Neural cell (in vitro differentiated cells): ENCODE results near the gene SERTAD2. TPM values are rescaled to one million over a fixed set of nuclear protein-coding genes. Genes with fewer than 3 reads are reported as not detected.

Experiments
- H2AFZ ChIP-seq: fragments of 200-600, 300-800 bp; sonication (generic), shearing (Covaris generic); 2 replicates; pipeline ENCODE4 v1.6.0; 2014; ENCODE audit warnings: low read depth, mild to moderate bottlenecking, antibody characterized with exemption, low read length, moderate library complexity
- H3F3A ChIP-seq: fragments of 200-600 bp; shearing (Covaris generic); 2 replicates; pipeline ENCODE4 v1.6.1; 2016; ENCODE audit warnings: mild to moderate bottlenecking, moderate library complexity, mixed read lengths, antibody characterized with exemption, low read length; ENCODE audit not compliant: insufficient read depth, poor library complexity, severe bottlenecking
- H3K27ac ChIP-seq: fragments of 200-600, 300-800 bp; sonication (generic), shearing (Covaris generic); 2 replicates; pipeline ENCODE4 v1.5.1; 2014; ENCODE audit warnings: mild to moderate bottlenecking, low read length, moderate library complexity
- H3K27me3 ChIP-seq: fragments of 300-800, 200-600 bp; sonication (generic), shearing (Covaris generic); 2 replicates; pipeline ENCODE4 v1.6.0; 2014; ENCODE audit warnings: mild to moderate bottlenecking, low read depth, low read length, moderate library complexity; ENCODE audit not compliant: insufficient read depth
- H3K36me3 ChIP-seq: fragments of 300-800, 200-600 bp; sonication (generic), shearing (Covaris generic); 2 replicates; pipeline ENCODE4 v1.5.1; 2014; ENCODE audit warnings: mild to moderate bottlenecking, antibody characterized with exemption, low read length, moderate library complexity; ENCODE audit not compliant: insufficient read depth
- H3K4me2 ChIP-seq: fragments of 300-800, 200-600 bp; sonication (generic), shearing (Covaris generic); 2 replicates; pipeline ENCODE4 v1.6.0; 2014; ENCODE audit warnings: mild to moderate bottlenecking, low read length
- H3K4me3 ChIP-seq: fragments of 300-800, 200-600 bp; sonication (generic), shearing (Covaris generic); 2 replicates; pipeline ENCODE4 v1.5.1; 2014; ENCODE audit warnings: mild to moderate bottlenecking, low read length, moderate library complexity
- H3K79me2 ChIP-seq: fragments of 200-600 bp; shearing (Covaris generic); replicated peaks from 2 replicates; pipeline ENCODE4 v1.6.0; 2014; ENCODE audit warnings: mild to moderate bottlenecking, low read length, moderate library complexity; ENCODE audit not compliant: insufficient read depth
- H3K9ac ChIP-seq: fragments of 300-800, 200-600 bp; sonication (generic), shearing (Covaris generic); 2 replicates; pipeline ENCODE4 v1.6.1; 2016; ENCODE audit warnings: mild to moderate bottlenecking, low read length, mixed read lengths
- H3K9me2 ChIP-seq: fragments of 200-600 bp; shearing (Covaris generic); 2 replicates; pipeline ENCODE4 v1.6.1; 2016; ENCODE audit warnings: mild to moderate bottlenecking, low read length, mixed read lengths; ENCODE audit not compliant: insufficient read depth
- H3K9me3 ChIP-seq: fragments of 200-600, 300-800 bp; sonication (generic), shearing (Covaris generic); 2 replicates; pipeline ENCODE4 v1.6.1; 2016; ENCODE audit warnings: mild to moderate bottlenecking, mixed run types, low read length, moderate library complexity, mixed read lengths
- H4K20me1 ChIP-seq: fragments of 200-600 bp; shearing (Covaris generic); 2 replicates; pipeline ENCODE4 v1.6.1; 2016; ENCODE audit warnings: mild to moderate bottlenecking, mixed run types; ENCODE audit not compliant: insufficient read depth
- CTCF ChIP-seq: fragments of 450-650 bp; IDR thresholded peaks from 2 replicates; pipeline ENCODE4 v1.5.1; 2014; ENCODE audit warnings: antibody characterized with exemption, mild to moderate bottlenecking, moderate library complexity; ENCODE audit not compliant: poor library complexity, severe bottlenecking
- EP300 ChIP-seq: fragments of 450-650 bp; conservative IDR thresholded peaks from 2 replicates; pipeline ENCODE4 v1.6.1; 2014; ENCODE audit warnings: antibody characterized with exemption, mild to moderate bottlenecking, moderate library complexity; ENCODE audit not compliant: poor library complexity, severe bottlenecking
- EZH2 ChIP-seq: fragments of 200-600, 300-800 bp; shearing (Covaris generic), sonication (generic); IDR thresholded peaks from 2 replicates; pipeline ENCODE4 v1.6.1; 2014; ENCODE audit warnings: antibody characterized with exemption, low read length, borderline replicate concordance, mild to moderate bottlenecking; ENCODE audit not compliant: insufficient read depth, poor library complexity, severe bottlenecking
- MXI1 ChIP-seq: fragments of 450-650 bp; conservative IDR thresholded peaks from 2 replicates; pipeline ENCODE4 v1.6.1; 2014; ENCODE audit warnings: antibody characterized with exemption, mild to moderate bottlenecking; ENCODE audit not compliant: poor library complexity, severe bottlenecking
- POLR2AphosphoS5 ChIP-seq: IDR thresholded peaks from 2 replicates; pipeline ENCODE4 v1.6.1; 2012
- RAD21 ChIP-seq: fragments of 450-650 bp; conservative IDR thresholded peaks from 2 replicates; pipeline ENCODE4 v1.6.1; 2014; ENCODE audit warnings: antibody characterized with exemption, mild to moderate bottlenecking, moderate library complexity
- REST ChIP-seq: IDR thresholded peaks from 2 replicates; pipeline ENCODE4 v1.6.1; 2012; ENCODE audit warnings: borderline replicate concordance
- SMC3 ChIP-seq: fragments of 450-650 bp; conservative IDR thresholded peaks from 2 replicates; pipeline ENCODE4 v1.6.1; 2014; ENCODE audit warnings: antibody characterized with exemption, mild to moderate bottlenecking, moderate library complexity; ENCODE audit not compliant: poor library complexity
- TAF1 ChIP-seq: IDR thresholded peaks from 2 replicates; pipeline ENCODE4 v1.6.1; 2012; ENCODE audit warnings: low read depth
- polyA plus RNA-seq: library from polyadenylated mRNA; depleted of rRNA; stranded (reverse); fragments of >200 nt; gene quantifications from 2 replicates; pipeline ENCODE4 v1.2.3, GENCODE V29; 2014

SERTAD2 gene
- polyA plus RNA-seq, 1 donor from 2014 or later: 4.7 TPM

GRCh38 chr2:64601785-64602391, 51.8 kb downstream of the SERTAD2 start:
- Histone ChIP-seq H3K9ac (no peak overlapping the region), H3K27me3 (no peaks in the 10 kb centered on the region), H3K79me2 (no peaks in the 10 kb centered on the region), H3K4me3 (no peak overlapping the region), H3K27ac (no peak overlapping the region), H3K9me2 (no peaks in the 10 kb centered on the region), H4K20me1 (no peaks in the 10 kb centered on the region), H3K9me3 (no peaks in the 10 kb centered on the region), H3K36me3 (no peaks in the 10 kb centered on the region), H3F3A (no peaks in the 10 kb centered on the region), H3K4me2 (no peak overlapping the region), H2AFZ (no peak overlapping the region)
- no peak for TF ChIP-seq SMC3
- TF ChIP-seq POLR2AphosphoS5: no peak
- no peak for TF ChIP-seq RAD21
- no peak for TF ChIP-seq EP300
- no peak for TF ChIP-seq EZH2

- H3K27ac ChIP-seq: no peak overlapping the region
Measured at GRCh38 chr2:64601034-64601754, 52.5 kb downstream of the SERTAD2 start.

More at GRCh38 chr2:64601034-64601754, 52.5 kb downstream of the SERTAD2 start:
- no peaks in the 10 kb centered on the region for H3K36me3 ChIP-seq
- H2AFZ ChIP-seq: no peak overlapping the region
- no peaks in the 10 kb centered on the region for H3K9me2 ChIP-seq
- H3K79me2 ChIP-seq: no peaks in the 10 kb centered on the region
- H3K4me3 ChIP-seq: no peak overlapping the region
- TF ChIP-seq EP300 (no peak), TAF1 (no peak), EZH2 (no peak), CTCF (no peak), REST (no peak), RAD21 (no peak), POLR2AphosphoS5 (no peak), MXI1 (no peak)
- no peaks in the 10 kb centered on the region for H3K27me3 ChIP-seq
- no peaks in the 10 kb centered on the region for H3F3A ChIP-seq
- H3K9me3 ChIP-seq: no peaks in the 10 kb centered on the region
- no peak overlapping the region for H3K4me2 ChIP-seq
- no peak overlapping the region for H3K9ac ChIP-seq
- H4K20me1 ChIP-seq: no peaks in the 10 kb centered on the region
